ENCODE measurements around the gene PRKCH.

GRCh38 chr14:61573321-61573720 is 251.9 kb downstream of the PRKCH start:
- TF ChIP-seq ISL1 (CRISPR knock-in tag; IDR thresholded peaks at IDR 0.05) (no peak), ZNF70 (CRISPR knock-in tag; IDR thresholded peaks at IDR 0.05) (no peak), CSRNP3 (CRISPR knock-in tag; IDR thresholded peaks at IDR 0.05) (no peak), PATZ1 (CRISPR knock-in tag; IDR thresholded peaks at IDR 0.05; ENCODE audit: borderline replicate concordance) (no peak), CSDC2 (CRISPR knock-in tag; IDR thresholded peaks at IDR 0.05) (no peak; the same call in 1 of the 2 replicates), POU6F1 (CRISPR knock-in tag; IDR thresholded peaks at IDR 0.05; ENCODE audit: borderline replicate concordance, low read depth) (no peak), ZFP3 (CRISPR knock-in tag; IDR thresholded peaks at IDR 0.05) (no peak), TOX (CRISPR knock-in tag; IDR thresholded peaks at IDR 0.05; ENCODE audit: borderline replicate concordance) (no peak)

All from SK-N-SH treated with all-trans-retinoic acid at 6 μM for 48 hours (cell line).